Dedifferentiated amniotic fluid mesenchymal stem cell (primary cell): Measurements from ENCODE around the gene GATAD2A.

Source experiments
- DNase-seq: peaks from one replicate; pipeline ENCODE4 v3.0.0-alpha.2; 2016; ENCODE audit errors: extremely low spot score

Gene GATAD2A

GRCh38 chr19:19547674-19548336 is 142.3 kb downstream of the GATAD2A start:
- no peak for DNase-seq

DNA sequence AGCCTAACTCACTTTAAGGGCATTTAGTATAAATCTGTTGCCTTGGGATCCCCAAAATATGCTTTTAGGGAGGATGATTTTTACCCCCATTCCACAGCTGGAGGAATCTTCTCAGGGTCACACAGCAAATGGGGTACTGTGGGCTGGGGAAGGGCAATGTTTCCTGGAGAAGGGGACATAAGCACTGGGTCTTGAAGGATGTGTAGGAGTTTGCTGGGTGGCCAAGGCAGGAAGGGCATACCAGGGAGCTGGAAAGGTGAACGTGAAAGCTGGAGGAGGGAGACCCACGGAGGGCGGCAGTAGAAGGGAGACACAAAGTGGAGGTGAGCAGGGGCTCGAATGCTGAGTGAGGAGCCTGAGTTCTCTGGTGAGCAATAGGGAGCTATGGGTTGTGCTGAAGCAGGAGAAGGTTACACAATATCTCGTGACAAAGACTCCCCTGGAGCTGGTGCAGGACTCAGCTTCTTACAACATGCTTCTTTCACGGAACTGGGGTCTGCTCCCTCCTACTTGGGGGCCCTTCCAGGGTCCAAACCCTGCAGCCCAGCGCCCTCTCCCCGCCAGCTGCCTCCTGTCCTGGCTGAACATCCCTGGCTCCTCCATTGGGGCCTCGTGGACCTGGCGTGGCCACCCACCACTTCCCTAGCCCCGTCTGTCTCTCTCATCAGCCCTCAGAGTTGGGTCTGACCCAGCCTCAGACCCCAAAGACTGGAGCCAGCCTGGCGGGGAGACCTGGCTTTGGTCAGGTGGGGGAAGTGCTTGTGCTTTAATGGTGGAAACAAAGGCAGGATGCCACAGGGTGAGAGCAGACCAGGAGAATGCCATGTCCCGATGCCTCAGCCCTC is 143.7 kb downstream of the GATAD2A start:
- DNase-seq, result no peak

GRCh38 chr19:19549804-19550464 is 144.5 kb downstream of the GATAD2A start:
- DNase-seq, result no peak

DNA sequence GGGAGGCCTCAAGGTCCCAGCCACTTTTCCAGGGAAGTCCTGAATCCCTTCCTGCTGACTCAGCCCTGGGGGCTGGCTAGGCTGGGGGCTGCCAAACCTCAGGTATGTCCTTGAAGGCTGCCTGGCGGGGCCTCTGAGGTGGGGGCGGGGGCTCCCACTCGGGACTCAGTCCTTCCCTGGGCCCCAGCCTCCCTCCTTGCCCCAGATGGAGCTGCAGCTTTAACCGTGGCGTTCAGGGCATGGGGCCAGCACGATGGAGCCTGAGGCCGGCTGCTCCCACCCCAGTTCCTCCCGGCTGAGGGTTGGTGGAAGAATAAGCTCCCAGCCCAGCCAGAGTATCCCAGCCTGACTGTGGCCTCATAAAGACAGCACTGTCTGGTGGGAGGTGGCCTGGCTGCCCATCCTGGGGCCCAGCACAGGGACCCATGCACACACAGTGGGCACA is 145.0 kb downstream of the GATAD2A start:
- no peak for DNase-seq

- DNase-seq, result no peak
These were observed 145.7 kb downstream of the GATAD2A start for GRCh38 chr19:19550972-19551852.

DNA sequence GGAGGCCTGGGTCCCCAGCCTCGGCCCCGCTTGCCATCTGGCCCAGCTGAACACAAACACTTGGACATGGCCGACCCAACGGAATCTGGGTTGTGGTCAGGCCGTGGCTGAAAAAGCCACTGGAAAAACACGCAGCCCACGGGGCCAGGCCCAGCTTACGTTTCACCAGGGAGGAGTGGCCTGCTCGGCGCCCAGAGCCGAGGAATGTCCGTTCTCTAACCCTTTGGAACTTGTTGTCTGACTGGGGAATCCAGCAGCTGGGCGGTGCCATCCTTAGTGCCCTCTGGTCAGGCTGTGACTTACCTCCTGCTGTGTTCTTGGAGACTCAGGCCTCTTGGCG is 146.3 kb downstream of the GATAD2A start:
- no peak for DNase-seq

- DNase-seq, result no peak
These were observed 147.3 kb downstream of the GATAD2A start for GRCh38 chr19:19552798-19553197.

- no peak for DNase-seq
These were observed 148.2 kb downstream of the GATAD2A start for GRCh38 chr19:19553670-19554069.

DNA sequence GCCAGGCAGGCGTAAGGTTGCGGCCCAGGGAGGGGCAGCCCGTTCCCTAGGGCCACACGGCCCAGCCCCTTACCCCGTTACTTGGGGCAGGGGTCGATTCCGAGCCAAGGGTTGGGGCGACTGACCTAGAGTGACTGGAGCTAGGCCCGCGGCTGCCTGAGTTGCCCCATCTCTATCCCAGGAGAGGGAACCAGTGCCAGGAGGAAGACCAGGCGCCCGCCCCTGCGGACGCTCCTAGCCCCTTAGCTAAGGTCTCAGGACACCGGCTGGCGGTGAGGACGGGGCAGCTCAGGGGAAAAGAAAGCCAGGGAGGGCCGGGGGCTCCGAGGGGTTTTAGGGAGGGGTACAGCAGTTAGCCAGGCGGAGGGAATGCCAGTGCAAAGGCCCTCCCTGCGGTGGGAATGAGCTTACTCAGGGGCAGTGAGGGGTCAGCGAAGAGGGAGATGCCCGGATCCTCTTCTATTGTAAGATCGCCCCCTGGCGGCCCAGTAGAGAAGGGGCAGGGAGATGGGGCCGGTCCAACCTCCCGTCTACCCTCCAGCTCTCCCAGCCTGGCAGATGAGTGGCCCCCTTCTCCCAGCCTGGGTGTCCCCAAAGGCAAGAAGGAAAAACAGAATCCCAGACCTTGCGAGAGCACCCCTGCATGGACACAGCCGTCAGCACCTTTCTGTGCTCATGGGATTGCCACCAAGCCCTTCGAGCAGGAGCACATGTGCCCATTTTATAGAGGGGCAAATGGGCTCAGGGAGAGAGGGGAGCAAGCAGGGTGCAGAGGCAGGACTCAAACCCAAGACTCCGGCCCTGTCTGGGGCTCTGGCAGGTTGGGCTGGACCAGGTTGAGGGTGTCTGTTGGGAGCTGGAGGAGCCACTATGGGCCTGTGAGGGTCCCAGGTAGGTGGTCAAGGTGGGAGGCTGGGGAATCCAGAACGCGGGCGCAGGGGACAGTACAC is 148.9 kb downstream of the GATAD2A start:
- no peak for DNase-seq

- DNase-seq, result no peak
These were observed 152.6 kb downstream of the GATAD2A start for GRCh38 chr19:19558055-19558454.
